ENCODE measurements around the gene SLC25A21.
"Not testable (repeated sequence)": the region's sequence is repeated elsewhere in the genome, so short reads cannot be mapped to it uniquely, and the experiment has no call there.

GRCh38 chr14:36980413-36980812, 192.0 kb downstream of the SLC25A21 start:
- not testable (repeated sequence) for TF ChIP-seq EZH2 (IDR thresholded peaks at IDR 0.05; ENCODE audit: low read depth, unreplicated experiment); CTCF (conservative IDR thresholded peaks at IDR 0.05; ENCODE audit: low read depth in 2 of 2); EZH2phosphoT487 (IDR thresholded peaks at IDR 0.05; ENCODE audit: unreplicated experiment); REST (IDR thresholded peaks at IDR 0.05; ENCODE audit: unreplicated experiment); POLR2AphosphoS5 (IDR thresholded peaks at IDR 0.05; ENCODE audit: low read depth); ZNF462 (CRISPR knock-in tag; IDR thresholded peaks at IDR 0.05); JUNB (IDR thresholded peaks at IDR 0.05; ENCODE audit: unreplicated experiment)

Data from GM23338 (cell line).